GM12878 (cell line): ENCODE results near the gene MRPS18B. TPM values are rescaled to one million over a fixed set of nuclear protein-coding genes. Genes with fewer than 3 reads are reported as not detected.

ENCODE experiments used
- CBFB ChIP-seq: IDR thresholded peaks from 2 replicates; pipeline ENCODE4 v1.6.1; 2016; ENCODE audit warnings: antibody characterized with exemption, low read depth
- CEBPZ ChIP-seq: fragments of 150-350 bp; IDR thresholded peaks from 2 replicates; pipeline ENCODE4 v1.6.1; 2016; ENCODE audit warnings: low read depth, low read length
- CUX1 ChIP-seq: IDR thresholded peaks from 2 replicates; pipeline ENCODE4 v1.6.1; 2012; ENCODE audit warnings: improper control_type of control experiment, low read depth, low read length; ENCODE audit not compliant: insufficient replicate concordance
- E2F8 ChIP-seq: fragments of 450-650 bp; IDR thresholded peaks from 2 replicates; pipeline ENCODE4 v1.6.1; 2018; ENCODE audit warnings: mild to moderate bottlenecking, low read depth, moderate library complexity; ENCODE audit not compliant: partially characterized antibody
- ELK1 ChIP-seq: IDR thresholded peaks from 2 replicates; pipeline ENCODE4 v1.6.1; 2012; ENCODE audit warnings: low read depth, low read length, improper control_type of control experiment
- GATAD2B ChIP-seq: fragments of 450-650 bp; conservative IDR thresholded peaks from 2 replicates; pipeline ENCODE4 v1.6.1; 2017; ENCODE audit warnings: low read depth, mild to moderate bottlenecking, moderate library complexity
- HDGF ChIP-seq: fragments of 450-650 bp; IDR thresholded peaks from 2 replicates; pipeline ENCODE4 v1.6.1; 2016; ENCODE audit warnings: antibody characterized with exemption
- IKZF1 ChIP-seq: fragments of 450-650 bp; conservative IDR thresholded peaks from 2 replicates; pipeline ENCODE4 v1.6.1; 2017; ENCODE audit warnings: antibody characterized with exemption, mild to moderate bottlenecking
- IKZF2 ChIP-seq, 2 experiments: fragments of 450-650 bp; IDR thresholded peaks; 2 replicates each; pipeline ENCODE4 v1.6.1; 2017; ENCODE audit warnings: mild to moderate bottlenecking in 2 of 2, moderate library complexity in 2 of 2
- NFIC ChIP-seq: IDR thresholded peaks from 2 replicates; pipeline ENCODE4 v1.6.1; 2012; ENCODE audit warnings: low read depth, mild to moderate bottlenecking, inconsistent platforms, low read length, moderate library complexity
- NR2C1 ChIP-seq: fragments of 450-650 bp; IDR thresholded peaks from 2 replicates; pipeline ENCODE4 v1.6.1; 2017; ENCODE audit warnings: antibody characterized with exemption, mild to moderate bottlenecking, moderate library complexity
- POU2F2 ChIP-seq: IDR thresholded peaks from 3 replicates; pipeline ENCODE4 v1.6.1; 2011; ENCODE audit warnings: low read depth, mild to moderate bottlenecking, low read length, borderline replicate concordance
- SMAD5 ChIP-seq: IDR thresholded peaks from 2 replicates; pipeline ENCODE4 v1.6.1; 2016; ENCODE audit warnings: antibody characterized with exemption, low read depth
- STAT3 ChIP-seq: IDR thresholded peaks from 2 replicates; pipeline ENCODE4 v1.6.1; 2011; ENCODE audit warnings: low read depth, low read length, improper control_type of control experiment
- TAF1 ChIP-seq: IDR thresholded peaks from 2 replicates; pipeline ENCODE4 v1.6.1; 2011; ENCODE audit warnings: mild to moderate bottlenecking, low read depth, low read length, borderline replicate concordance
- YY1 ChIP-seq: IDR thresholded peaks from 2 replicates; pipeline ENCODE4 v1.6.1; 2011; ENCODE audit warnings: low read depth, mild to moderate bottlenecking, low read length
- polyA plus RNA-seq, 11 experiments: library from polyadenylated mRNA; depleted of rRNA in 4 of 11; unstranded in 6 of 11; stranded (reverse) in 5 of 11; fragments of >200 nt; fragmentation: Nextera tagmentation in 4 of 11; fragmentation: Illumina TruSeq in 1 of 11; extraction: Ambion mirVana in 4 of 11; extraction: Trizol in 1 of 11; gene quantifications; 1 replicate in 1 of 11; 2 replicates in 10 of 11; pipeline versions ENCODE4 v1.2.1 to v1.2.3, GENCODE V29; 2011 to 2016; ENCODE audit warnings: inconsistent platforms in 2 of 11, missing spikeins in 2 of 11, low read depth in 1 of 11
- total RNA-seq, 4 experiments: library from RNA; depleted of rRNA in 3 of 4; stranded (reverse); fragments of >200 nt in 3 of 4; fragmentation: Illumina TruSeq in 1 of 4; extraction: Trizol in 1 of 4; gene quantifications; 2 replicates each; pipeline versions ENCODE4 v1.2.1 to v1.2.3, GENCODE V29; 2013 to 2021

The MRPS18B gene
- total and polyA plus RNA-seq, 10 of the 15 experiments (the other 5 are each of a cell fraction or from before 2014, with no cell fraction given) = 80.9 to 259 (median 140) TPM

GRCh38 chr6:30626484-30627366 is 9.1 kb downstream of the MRPS18B start, which contains the start of gene ATAT1 (continued):
- peak; percentile 38 for TF ChIP-seq ELK1
- TF ChIP-seq IKZF1 = peak; percentile 44; the same call in 1 of the 2 replicates
- peak; percentile 31; the same call in 1 of the 2 replicates for TF ChIP-seq CBFB
- peak in 1 of 2 experiments; percentile 39; a peak in 1 of 4 replicates for TF ChIP-seq IKZF2 (IDR thresholded peaks at IDR 0.05)
- peak; percentile 74 for TF ChIP-seq YY1
- peak; percentile 68; the same call in 1 of the 2 replicates for TF ChIP-seq TAF1
- TF ChIP-seq STAT3 = no peak
- no peak for TF ChIP-seq NFIC
- TF ChIP-seq SMAD5 = peak; percentile 61; the same call in 1 of the 2 replicates
- peak; percentile 66; the same call in 1 of the 3 replicates for TF ChIP-seq POU2F2
- TF ChIP-seq NR2C1 = peak; percentile 92
- peak; percentile 73; the same call in 1 of the 2 replicates for TF ChIP-seq HDGF
- 0 out of 2 replicates have a peak, but pooled peaks have one; percentile 37 for TF ChIP-seq GATAD2B
- no peak for TF ChIP-seq CUX1
- TF ChIP-seq CEBPZ = no peak
- TF ChIP-seq E2F8 = no peak
